Gastrocnemius medialis (tissue), 4 donors: Measurements from ENCODE around the gene TP53TG3.
"Not testable (repeated sequence)": the region's sequence is repeated elsewhere in the genome, so short reads cannot be mapped to it uniquely, and the experiment has no call there.

Source experiments
- CTCF ChIP-seq, 5 experiments: fragments of 450-650 bp in 3 of 5; fragments of 200-600 bp in 2 of 5; sonication (generic) in 2 of 5; IDR thresholded peaks in 4 of 5; conservative IDR thresholded peaks in 1 of 5; 1 replicate in 4 of 5; 2 replicates in 1 of 5; pipeline ENCODE4 v1.5.1; 2016 to 2019; ENCODE audit warnings: antibody characterized with exemption in 5 of 5, mild to moderate bottlenecking in 3 of 5, moderate library complexity in 3 of 5
- POLR2A ChIP-seq, 2 donors: fragments of 450-650 bp; IDR thresholded peaks; one replicate each; pipeline ENCODE4 v1.6.1; 2017; ENCODE audit warnings: antibody characterized with exemption in 2 of 2, mild to moderate bottlenecking in 2 of 2, moderate library complexity in 2 of 2

- TF ChIP-seq CTCF (IDR thresholded peaks at IDR 0.05 in 4 of 5, conservative IDR thresholded peaks at IDR 0.05 in 1 of 5); POLR2A (IDR thresholded peaks at IDR 0.05): not testable (repeated sequence)
Measured at GRCh38 chr16:32644715-32645114, 31.2 kb downstream of the TP53TG3 start.
